Keratinocyte (primary cell): Measurements from ENCODE around the gene BICRAL. TPM values are rescaled to one million over a fixed set of nuclear protein-coding genes. Genes with fewer than 3 reads are reported as not detected.

ENCODE experiments used
- DNase-seq: peaks from one replicate; pipeline ENCODE4 v3.0.0-alpha.2; 2011; ENCODE audit warnings: low read depth, missing footprints, low spot score
- FAIRE-seq: peaks from 2 replicates; lab custom pipeline; 2011; peaks lifted over from hg19 to GRCh38; lab: Jason Lieb, UNC
- H2AFZ ChIP-seq: 2 replicates; pipeline ENCODE4 v1.6.0; 2012; ENCODE audit warnings: low read length, control low read depth, inconsistent platforms; ENCODE audit not compliant: control insufficient read depth
- H3K27ac ChIP-seq: 2 replicates; pipeline ENCODE4 v1.5.1; 2011; ENCODE audit warnings: low read length; ENCODE audit not compliant: control insufficient read depth, insufficient read depth
- H3K27me3 ChIP-seq: 3 replicates; pipeline ENCODE4 v1.6.0; 2011; ENCODE audit warnings: low read length; ENCODE audit not compliant: control insufficient read depth, insufficient read depth; ENCODE audit errors: extremely low read depth
- H3K36me3 ChIP-seq, 2 experiments: 2 replicates in 1 of 2; 3 replicates in 1 of 2; pipeline ENCODE4 v1.5.1; 2011; ENCODE audit warnings: low read length in 2 of 2, mild to moderate bottlenecking in 1 of 2; ENCODE audit not compliant: control insufficient read depth in 2 of 2, insufficient read depth in 2 of 2; ENCODE audit errors: extremely low read depth in 1 of 2
- H3K4me1 ChIP-seq: 3 replicates; pipeline ENCODE4 v1.5.1; 2011; ENCODE audit warnings: low read length; ENCODE audit not compliant: control insufficient read depth, insufficient read depth; ENCODE audit errors: extremely low read depth
- H3K4me2 ChIP-seq: 3 replicates; pipeline ENCODE4 v1.6.0; 2011; ENCODE audit warnings: low read depth, low read length; ENCODE audit not compliant: control insufficient read depth, insufficient read depth; ENCODE audit errors: extremely low read depth
- H3K4me3 ChIP-seq, 3 experiments: fragments of 200-600 bp in 1 of 3; sonication (generic) in 1 of 3; 2 replicates in 2 of 3; 3 replicates in 1 of 3; pipeline ENCODE4 v1.5.1; 2011 to 2016; ENCODE audit warnings: low read length in 3 of 3, mild to moderate bottlenecking in 3 of 3, control low read depth in 2 of 3, inconsistent platforms in 1 of 3, low read depth in 1 of 3, mixed read lengths in 1 of 3, mixed run types in 1 of 3, moderate library complexity in 1 of 3; ENCODE audit not compliant: control insufficient read depth in 2 of 3, insufficient read depth in 2 of 3; ENCODE audit errors: extremely low read depth in 1 of 3
- H3K79me2 ChIP-seq: 2 replicates; pipeline ENCODE4 v1.6.0; 2012; ENCODE audit warnings: low read length; ENCODE audit not compliant: control insufficient read depth, insufficient read depth
- H3K9ac ChIP-seq: 3 replicates; pipeline ENCODE4 v1.6.0; 2011; ENCODE audit warnings: low read length; ENCODE audit not compliant: control insufficient read depth, insufficient read depth; ENCODE audit errors: extremely low read depth
- H3K9me1 ChIP-seq: 3 replicates; pipeline ENCODE4 v1.6.0; 2011; ENCODE audit warnings: low read length; ENCODE audit not compliant: control insufficient read depth, insufficient read depth; ENCODE audit errors: extremely low read depth
- H3K9me3 ChIP-seq: 2 replicates; pipeline ENCODE4 v1.5.1; 2012; ENCODE audit warnings: low read depth, low read length; ENCODE audit not compliant: control insufficient read depth
- H4K20me1 ChIP-seq: 3 replicates; pipeline ENCODE4 v1.6.0; 2011; ENCODE audit warnings: low read length; ENCODE audit not compliant: control insufficient read depth, insufficient read depth; ENCODE audit errors: extremely low read depth
- EZH2 ChIP-seq: IDR thresholded peaks from one replicate; pipeline ENCODE4 v1.6.1; 2012; ENCODE audit warnings: inconsistent platforms, mild to moderate bottlenecking, low read length, moderate library complexity
- dilution Hi-C: fragments of 300-500 bp; cut with MboI; formaldehyde crosslinking; loops from one replicate; pipeline ENCODE4 v1.7.0; 2020; ENCODE audit warnings: low sequenced_read_pairs; ENCODE audit not compliant: extremely low pct_ligation_motif_present
- polyA plus RNA-seq, 5 experiments: library from polyadenylated mRNA; depleted of rRNA in 3 of 5; stranded (reverse) in 3 of 5; stranded (forward) in 1 of 5; unstranded in 1 of 5; fragments of >200 nt; gene quantifications; 1 replicate in 1 of 5; 2 replicates in 3 of 5; 3 replicates in 1 of 5; pipeline versions ENCODE4 v1.2.1 to v1.2.3, GENCODE V29; 2011 to 2012; ENCODE audit warnings: missing spikeins in 2 of 5, low read depth in 1 of 5, low replicate concordance in 1 of 5
- TF ChIP-seq, protein P1 (sequence below), 3 experiments: IDR thresholded peaks in 1 of 3; conservative IDR thresholded peaks in 1 of 3; optimal IDR thresholded peaks in 1 of 3; 2 replicates in 2 of 3; 3 replicates in 1 of 3; pipeline versions ENCODE3 to v1.5.1; 2011; ENCODE audit warnings: low read length in 3 of 3, mild to moderate bottlenecking in 3 of 3, moderate library complexity in 2 of 3, control low read depth in 1 of 3, inconsistent platforms in 1 of 3; ENCODE audit not compliant: insufficient read depth in 2 of 3; ENCODE audit errors: extremely low read depth in 1 of 3

The BICRAL gene
- polyA plus RNA-seq, 1 donor (not counting 4 experiments of a cell fraction or from before 2014, with no cell fraction given): 5.0 TPM

DNA sequence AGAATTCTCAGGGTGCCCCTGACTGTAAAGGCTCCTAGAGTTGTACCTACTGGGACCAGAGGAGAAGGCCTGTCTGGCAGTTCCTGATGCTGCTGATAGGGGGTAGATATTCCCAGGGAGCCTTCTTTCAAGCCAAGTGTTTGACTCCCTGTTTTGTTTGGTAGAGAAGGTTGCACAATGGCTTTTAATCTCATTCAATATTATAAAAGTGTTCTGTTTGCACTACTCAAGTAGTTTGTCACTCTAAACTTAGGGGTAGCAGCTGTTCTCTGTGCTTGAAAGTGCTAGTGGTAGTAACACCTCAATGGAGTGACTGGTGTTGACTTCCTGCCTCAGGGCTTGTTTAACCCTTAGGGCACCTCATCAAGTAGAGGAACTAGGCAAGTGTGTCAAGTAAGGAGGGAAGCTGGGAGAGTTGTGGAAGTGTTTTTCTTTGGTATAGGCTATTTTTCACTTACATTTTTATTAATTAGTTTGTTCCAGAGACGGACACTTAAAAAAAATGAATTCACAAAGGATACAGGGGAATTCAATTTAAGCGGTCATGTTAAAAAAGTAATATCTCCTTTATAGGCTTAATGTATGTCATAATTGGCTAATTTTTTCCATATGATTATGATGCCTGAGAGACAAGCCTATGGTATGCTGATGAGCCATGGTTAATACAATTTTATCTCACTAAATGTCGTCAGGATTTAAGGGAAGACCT, 38.1 kb downstream of the BICRAL start:
- dilution Hi-C loops: no loop called here
- no peaks in the 10 kb centered on the region for H3K79me2 ChIP-seq
- no peaks in the 10 kb centered on the region for H3K9me1 ChIP-seq
- H4K20me1 ChIP-seq: no peaks in the 10 kb centered on the region
- no peak overlapping the region for H3K9ac ChIP-seq
- no peaks in the 10 kb centered on the region for H3K27me3 ChIP-seq
- no peak overlapping the region for H3K4me2 ChIP-seq
- no peak overlapping the region for H2AFZ ChIP-seq
- H3K4me3 ChIP-seq: no peak overlapping the region
- DNase-seq (no peak), FAIRE-seq (no peak)
- TF ChIP-seq EZH2: no peak
- TF ChIP-seq, protein P1, sequence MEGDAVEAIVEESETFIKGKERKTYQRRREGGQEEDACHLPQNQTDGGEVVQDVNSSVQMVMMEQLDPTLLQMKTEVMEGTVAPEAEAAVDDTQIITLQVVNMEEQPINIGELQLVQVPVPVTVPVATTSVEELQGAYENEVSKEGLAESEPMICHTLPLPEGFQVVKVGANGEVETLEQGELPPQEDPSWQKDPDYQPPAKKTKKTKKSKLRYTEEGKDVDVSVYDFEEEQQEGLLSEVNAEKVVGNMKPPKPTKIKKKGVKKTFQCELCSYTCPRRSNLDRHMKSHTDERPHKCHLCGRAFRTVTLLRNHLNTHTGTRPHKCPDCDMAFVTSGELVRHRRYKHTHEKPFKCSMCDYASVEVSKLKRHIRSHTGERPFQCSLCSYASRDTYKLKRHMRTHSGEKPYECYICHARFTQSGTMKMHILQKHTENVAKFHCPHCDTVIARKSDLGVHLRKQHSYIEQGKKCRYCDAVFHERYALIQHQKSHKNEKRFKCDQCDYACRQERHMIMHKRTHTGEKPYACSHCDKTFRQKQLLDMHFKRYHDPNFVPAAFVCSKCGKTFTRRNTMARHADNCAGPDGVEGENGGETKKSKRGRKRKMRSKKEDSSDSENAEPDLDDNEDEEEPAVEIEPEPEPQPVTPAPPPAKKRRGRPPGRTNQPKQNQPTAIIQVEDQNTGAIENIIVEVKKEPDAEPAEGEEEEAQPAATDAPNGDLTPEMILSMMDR (optimal IDR thresholded peaks at IDR 0.05 in 1 of 3, IDR thresholded peaks at IDR 0.05 in 1 of 3, conservative IDR thresholded peaks at IDR 0.05 in 1 of 3; ENCODE audit: extremely low read depth in 1 of 3, insufficient read depth in 2 of 3, low read length in 3 of 3): peak in 1 of 3 experiments; percentile 33
- H3K4me1 ChIP-seq: no peaks in the 10 kb centered on the region
- no peak overlapping the region for H3K27ac ChIP-seq
- H3K36me3 ChIP-seq: peaks cover 0 to 2% of the 10 kb centered on the region in 2 experiments
- no peaks in the 10 kb centered on the region for H3K9me3 ChIP-seq

DNA sequence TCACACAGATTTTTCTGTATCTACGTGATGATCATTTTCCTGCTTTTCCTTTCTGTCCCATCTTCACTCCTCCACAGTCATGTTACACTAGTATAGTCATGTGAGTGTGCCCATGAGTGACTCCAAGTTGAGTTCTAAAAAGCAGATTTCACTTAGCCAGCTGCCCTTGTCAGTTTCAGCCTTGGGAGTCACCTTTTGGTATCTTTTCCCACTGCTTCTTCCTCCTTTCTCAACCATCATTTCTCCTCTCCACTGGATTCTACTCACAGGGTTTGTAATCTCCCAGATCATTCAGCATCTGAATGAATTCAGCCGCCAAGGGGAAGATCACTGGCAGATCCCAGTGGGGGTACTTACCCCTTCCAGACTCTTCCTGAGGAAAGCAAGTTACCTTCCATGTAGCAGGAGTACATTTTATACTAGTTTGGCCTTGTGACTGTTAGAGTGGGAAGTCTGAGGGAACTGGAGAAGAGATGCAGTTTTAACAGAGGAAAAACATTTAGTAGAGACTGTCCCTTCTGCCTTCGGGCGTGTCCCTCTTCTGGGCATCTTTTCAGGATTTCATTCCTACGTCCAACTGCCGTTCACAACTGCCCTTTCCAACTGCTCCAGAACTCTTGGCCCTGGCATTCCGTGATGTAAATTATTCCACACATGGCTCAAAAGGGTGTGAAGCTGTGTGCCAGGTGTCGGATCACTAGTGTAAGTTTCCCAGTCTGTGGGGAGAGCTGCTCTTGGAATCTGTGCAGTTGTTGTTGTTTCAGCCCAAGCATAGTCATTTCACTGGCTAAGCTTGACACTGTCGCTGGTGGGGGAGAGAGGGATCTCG, 38.9 kb downstream of the BICRAL start:
- H3K9ac ChIP-seq: no peak overlapping the region
- dilution Hi-C loops: no loop called here

More for the DNA sequence above, 38.9 kb downstream of the BICRAL start:
- Histone ChIP-seq H3K4me2 (no peak overlapping the region), H2AFZ (no peak overlapping the region), H3K36me3 (peaks cover 0 to 2% of the 10 kb centered on the region in 2 experiments), H4K20me1 (no peaks in the 10 kb centered on the region), H3K27me3 (no peaks in the 10 kb centered on the region), H3K4me3 (no peak overlapping the region), H3K79me2 (no peaks in the 10 kb centered on the region), H3K4me1 (no peaks in the 10 kb centered on the region), H3K9me3 (no peaks in the 10 kb centered on the region), H3K27ac (no peak overlapping the region), H3K9me1 (no peaks in the 10 kb centered on the region)
- no peak for FAIRE-seq
- TF ChIP-seq, protein P1 (optimal IDR thresholded peaks at IDR 0.05 in 1 of 3, IDR thresholded peaks at IDR 0.05 in 1 of 3, conservative IDR thresholded peaks at IDR 0.05 in 1 of 3; ENCODE audit: extremely low read depth in 1 of 3, insufficient read depth in 2 of 3, low read length in 3 of 3): no peak
- TF ChIP-seq EZH2: no peak
- no peak for DNase-seq
